ENCODE data around the gene C16orf78.
A peak's percentile ranks its signal among the peaks of the same experiment; 100 is the strongest.

C16orf78 gene

GRCh38 chr16:49409121-49409520 lies 35.5 kb downstream of the C16orf78 start:
- no peak overlapping the region for H3K4me3 ChIP-seq (ENCODE audit: low read depth, low read length)
- no peak for TF ChIP-seq MYC (IDR thresholded peaks at IDR 0.05; ENCODE audit: low read depth, low read length)
- TF ChIP-seq MAX (IDR thresholded peaks at IDR 0.05; ENCODE audit: low read depth, low read length) = no peak
- no peak for DNase-seq (ENCODE audit: low read depth)

- no peak for TF ChIP-seq POLR2A (IDR thresholded peaks at IDR 0.05; ENCODE audit: extremely low read depth, insufficient read length)
- peak; percentile 32 for DNase-seq (ENCODE audit: low read depth)
- H3K4me3 ChIP-seq (ENCODE audit: low read depth, low read length) = no peak overlapping the region
These were observed 36.6 kb downstream of the C16orf78 start for GRCh38 chr16:49410226-49410625.

GRCh38 chr16:49411121-49411970 lies 37.7 kb downstream of the C16orf78 start:
- no peak overlapping the region for H3K4me3 ChIP-seq (ENCODE audit: low read depth, low read length)
- TF ChIP-seq MAX (IDR thresholded peaks at IDR 0.05; ENCODE audit: low read depth, low read length) (no peak), MYC (IDR thresholded peaks at IDR 0.05; ENCODE audit: low read depth, low read length) (no peak), POLR2A (IDR thresholded peaks at IDR 0.05; ENCODE audit: extremely low read depth, insufficient read length) (no peak), CTCF (IDR thresholded peaks at IDR 0.05; ENCODE audit: low read depth, low read length) (no peak)
- no peak for DNase-seq (ENCODE audit: low read depth)

GRCh38 chr16:49414671-49415070 lies 41.1 kb downstream of the C16orf78 start:
- TF ChIP-seq CTCF (IDR thresholded peaks at IDR 0.05; ENCODE audit: low read depth, low read length) (no peak), POLR2A (IDR thresholded peaks at IDR 0.05; ENCODE audit: extremely low read depth, insufficient read length) (no peak), MAX (IDR thresholded peaks at IDR 0.05; ENCODE audit: low read depth, low read length) (no peak), MYC (IDR thresholded peaks at IDR 0.05; ENCODE audit: low read depth, low read length) (no peak)
- no peak for DNase-seq (ENCODE audit: low read depth)

GRCh38 chr16:49415083-49415482 lies 41.5 kb downstream of the C16orf78 start:
- TF ChIP-seq CTCF (IDR thresholded peaks at IDR 0.05; ENCODE audit: low read depth, low read length) (no peak), POLR2A (IDR thresholded peaks at IDR 0.05; ENCODE audit: extremely low read depth, insufficient read length) (no peak), MYC (IDR thresholded peaks at IDR 0.05; ENCODE audit: low read depth, low read length) (no peak), MAX (IDR thresholded peaks at IDR 0.05; ENCODE audit: low read depth, low read length) (no peak)
- H3K4me3 ChIP-seq (ENCODE audit: low read depth, low read length) = no peak overlapping the region
- DNase-seq (ENCODE audit: low read depth) = no peak

More at GRCh38 chr16:49414671-49415070, 41.1 kb downstream of the C16orf78 start:
- H3K4me3 ChIP-seq (ENCODE audit: low read depth, low read length) = no peak overlapping the region

GRCh38 chr16:49416001-49416675 lies 42.5 kb downstream of the C16orf78 start:
- TF ChIP-seq MAX (IDR thresholded peaks at IDR 0.05; ENCODE audit: low read depth, low read length) (no peak), CTCF (IDR thresholded peaks at IDR 0.05; ENCODE audit: low read depth, low read length) (no peak), POLR2A (IDR thresholded peaks at IDR 0.05; ENCODE audit: extremely low read depth, insufficient read length) (no peak), MYC (IDR thresholded peaks at IDR 0.05; ENCODE audit: low read depth, low read length) (no peak)
- H3K4me3 ChIP-seq (ENCODE audit: low read depth, low read length) = no peak overlapping the region
- DNase-seq (ENCODE audit: low read depth) = no peak
